ENCODE data around the gene FLNB. TPM values are rescaled to one million over a fixed set of nuclear protein-coding genes. Genes with fewer than 3 reads are reported as not detected.

The FLNB gene
- total and polyA plus RNA-seq, 2 experiments from 2014 or later = 69.4 to 172 TPM

DNA sequence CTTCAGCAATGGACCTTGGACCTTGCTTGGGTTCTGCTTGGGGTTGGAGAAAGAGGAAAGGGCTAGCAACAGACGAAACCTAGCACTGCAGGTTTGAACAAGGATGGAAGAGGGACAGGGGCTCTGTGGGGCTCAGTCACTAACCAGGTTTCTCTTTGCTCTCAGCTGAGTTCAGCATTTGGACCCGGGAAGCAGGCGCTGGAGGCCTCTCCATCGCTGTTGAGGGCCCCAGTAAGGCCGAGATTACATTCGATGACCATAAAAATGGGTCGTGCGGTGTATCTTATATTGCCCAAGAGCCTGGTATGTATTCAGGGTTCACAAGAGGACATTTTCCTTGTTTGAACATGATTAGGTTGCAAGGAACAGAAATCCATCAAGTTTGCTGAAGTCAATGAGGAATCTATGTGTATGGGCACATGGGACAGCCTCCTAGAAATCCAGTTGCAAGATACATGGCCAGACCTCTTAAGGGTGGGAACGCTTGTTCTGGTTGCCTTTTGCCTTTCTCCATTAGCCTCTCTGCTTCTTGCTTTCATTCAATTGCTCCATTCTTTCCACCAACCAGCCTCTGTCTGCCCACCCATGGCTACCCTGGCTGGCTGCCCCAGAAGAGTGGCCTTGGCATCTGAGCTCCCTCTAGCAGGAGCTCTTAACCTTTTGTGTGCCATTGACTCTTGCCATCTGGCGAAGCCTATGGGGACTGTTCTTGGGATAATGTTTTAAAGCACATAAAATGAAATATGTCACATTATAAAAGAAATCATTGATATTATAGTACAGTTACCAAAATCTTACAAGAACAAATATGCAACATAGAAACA lies 146.6 kb downstream of the FLNB start:
- H2AFZ ChIP-seq = no peak overlapping the region
- H3K9me2 ChIP-seq (replicated peaks; ENCODE audit: insufficient read depth) = no peaks in the 10 kb centered on the region
- peaks cover 16% of the 10 kb centered on the region for H3K4me1 ChIP-seq (ENCODE audit: insufficient read depth)
- no peaks in the 10 kb centered on the region for H3K79me2 ChIP-seq
- H3K36me3 ChIP-seq (replicated peaks; ENCODE audit: insufficient read depth, low read depth) = peaks cover 1% of the 10 kb centered on the region
- WGBS (ENCODE audit: low lambda C conversion rate, missing lambda C conversion rate) = 90% methylated on average over 10 of the region's 10 CpGs
- no peaks in the 10 kb centered on the region for H3K9me3 ChIP-seq (ENCODE audit: low read depth)
- no peaks in the 10 kb centered on the region for H3K27me3 ChIP-seq
- no peak overlapping the region for H3K4me2 ChIP-seq
- no peak overlapping the region for H3K27ac ChIP-seq
- H3K4me3 ChIP-seq = no peak overlapping the region
- DNase-seq (ENCODE audit: low spot score) = no peak
- no peaks in the 10 kb centered on the region for H4K20me1 ChIP-seq (ENCODE audit: insufficient read depth, poor library complexity, severe bottlenecking)
- TF ChIP-seq EZH2phosphoT487 (IDR thresholded peaks at IDR 0.05; ENCODE audit: low read depth, severe bottlenecking, unreplicated experiment) (no peak), EZH2 (IDR thresholded peaks at IDR 0.05; ENCODE audit: borderline replicate concordance) (no peak)
- TF ChIP-seq, protein P1, sequence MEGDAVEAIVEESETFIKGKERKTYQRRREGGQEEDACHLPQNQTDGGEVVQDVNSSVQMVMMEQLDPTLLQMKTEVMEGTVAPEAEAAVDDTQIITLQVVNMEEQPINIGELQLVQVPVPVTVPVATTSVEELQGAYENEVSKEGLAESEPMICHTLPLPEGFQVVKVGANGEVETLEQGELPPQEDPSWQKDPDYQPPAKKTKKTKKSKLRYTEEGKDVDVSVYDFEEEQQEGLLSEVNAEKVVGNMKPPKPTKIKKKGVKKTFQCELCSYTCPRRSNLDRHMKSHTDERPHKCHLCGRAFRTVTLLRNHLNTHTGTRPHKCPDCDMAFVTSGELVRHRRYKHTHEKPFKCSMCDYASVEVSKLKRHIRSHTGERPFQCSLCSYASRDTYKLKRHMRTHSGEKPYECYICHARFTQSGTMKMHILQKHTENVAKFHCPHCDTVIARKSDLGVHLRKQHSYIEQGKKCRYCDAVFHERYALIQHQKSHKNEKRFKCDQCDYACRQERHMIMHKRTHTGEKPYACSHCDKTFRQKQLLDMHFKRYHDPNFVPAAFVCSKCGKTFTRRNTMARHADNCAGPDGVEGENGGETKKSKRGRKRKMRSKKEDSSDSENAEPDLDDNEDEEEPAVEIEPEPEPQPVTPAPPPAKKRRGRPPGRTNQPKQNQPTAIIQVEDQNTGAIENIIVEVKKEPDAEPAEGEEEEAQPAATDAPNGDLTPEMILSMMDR (IDR thresholded peaks at IDR 0.05; ENCODE audit: poor library complexity) = no peak

DNA sequence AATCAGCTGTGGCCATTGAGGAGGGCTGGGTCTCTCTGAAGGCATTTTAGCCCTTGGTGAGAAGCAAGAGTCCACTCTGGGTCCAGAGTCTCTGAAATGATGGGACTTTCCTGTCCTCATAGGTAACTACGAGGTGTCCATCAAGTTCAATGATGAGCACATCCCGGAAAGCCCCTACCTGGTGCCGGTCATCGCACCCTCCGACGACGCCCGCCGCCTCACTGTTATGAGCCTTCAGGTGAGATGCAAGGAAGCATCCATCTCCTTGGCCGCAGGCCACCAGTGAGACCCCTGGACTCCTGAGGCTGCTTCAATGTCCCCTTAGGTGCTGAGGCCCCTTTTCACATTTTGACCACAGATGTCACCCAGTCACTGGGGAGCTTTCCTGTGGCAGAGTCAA lies 147.6 kb downstream of the FLNB start:
- H3K4me1 ChIP-seq (ENCODE audit: insufficient read depth) = peaks cover 16% of the 10 kb centered on the region
- no peaks in the 10 kb centered on the region for H3K27me3 ChIP-seq
- H3K36me3 ChIP-seq (replicated peaks; ENCODE audit: insufficient read depth, low read depth) = peaks cover 8% of the 10 kb centered on the region
- no peaks in the 10 kb centered on the region for H4K20me1 ChIP-seq (ENCODE audit: insufficient read depth, poor library complexity, severe bottlenecking)
- H2AFZ ChIP-seq = no peak overlapping the region
- WGBS (ENCODE audit: low lambda C conversion rate, missing lambda C conversion rate) = 99% methylated on average over 10 of the region's 10 CpGs
- DNase-seq (ENCODE audit: low spot score) = no peak
- TF ChIP-seq, protein P1 (IDR thresholded peaks at IDR 0.05; ENCODE audit: poor library complexity) = no peak
- no peak for TF ChIP-seq EZH2phosphoT487 (IDR thresholded peaks at IDR 0.05; ENCODE audit: low read depth, severe bottlenecking, unreplicated experiment)
- no peak for TF ChIP-seq EZH2 (IDR thresholded peaks at IDR 0.05; ENCODE audit: borderline replicate concordance)
- no peaks in the 10 kb centered on the region for H3K79me2 ChIP-seq
- no peaks in the 10 kb centered on the region for H3K9me2 ChIP-seq (replicated peaks; ENCODE audit: insufficient read depth)
- H3K9me3 ChIP-seq (ENCODE audit: low read depth) = no peaks in the 10 kb centered on the region
- H3K4me2 ChIP-seq = no peak overlapping the region
- no peak overlapping the region for H3K4me3 ChIP-seq
- H3K27ac ChIP-seq = no peak overlapping the region

DNA sequence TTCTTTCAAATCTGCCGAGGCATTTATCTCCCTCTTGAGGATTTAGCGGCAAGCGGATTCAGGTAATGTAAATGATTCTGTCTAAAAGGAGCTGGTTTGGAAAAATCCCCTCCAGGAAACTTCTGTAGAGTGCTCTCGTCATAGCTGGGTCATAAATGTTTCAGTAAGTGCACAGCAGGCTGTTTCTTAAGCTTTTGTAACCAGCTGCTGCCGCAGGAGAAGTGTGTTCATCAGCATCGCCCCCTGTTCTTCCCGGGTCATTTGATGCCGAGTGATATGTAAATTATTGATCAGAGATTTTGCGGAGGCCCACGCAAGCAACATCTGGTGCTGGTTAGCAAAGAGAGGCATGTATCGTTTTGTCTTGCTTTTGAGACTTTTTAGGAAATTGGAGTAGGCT lies 149.5 kb downstream of the FLNB start:
- no peak overlapping the region for H2AFZ ChIP-seq
- WGBS (ENCODE audit: low lambda C conversion rate, missing lambda C conversion rate) = 61% methylated on average over 11 of the region's 11 CpGs
- H3K9me2 ChIP-seq (replicated peaks; ENCODE audit: insufficient read depth) = no peaks in the 10 kb centered on the region
- no peak for DNase-seq (ENCODE audit: low spot score)
- H3K4me1 ChIP-seq (ENCODE audit: insufficient read depth) = peaks cover 16% of the 10 kb centered on the region
- H3K27me3 ChIP-seq = no peaks in the 10 kb centered on the region
- no peak overlapping the region for H3K4me3 ChIP-seq
- H3K79me2 ChIP-seq = no peaks in the 10 kb centered on the region
- peak overlapping the region; percentile 32 for H3K4me2 ChIP-seq
- H4K20me1 ChIP-seq (ENCODE audit: insufficient read depth, poor library complexity, severe bottlenecking) = no peaks in the 10 kb centered on the region
- H3K36me3 ChIP-seq (replicated peaks; ENCODE audit: insufficient read depth, low read depth) = peaks cover 8% of the 10 kb centered on the region
- TF ChIP-seq EZH2 (IDR thresholded peaks at IDR 0.05; ENCODE audit: borderline replicate concordance) = no peak
- TF ChIP-seq EZH2phosphoT487 (IDR thresholded peaks at IDR 0.05; ENCODE audit: low read depth, severe bottlenecking, unreplicated experiment) = no peak
- TF ChIP-seq, protein P1 (IDR thresholded peaks at IDR 0.05; ENCODE audit: poor library complexity) = no peak
- H3K27ac ChIP-seq = peak overlapping the region; percentile 74
- no peaks in the 10 kb centered on the region for H3K9me3 ChIP-seq (ENCODE audit: low read depth)

Measured in hepatocyte (in vitro differentiated cells).